HEK293 (cell line): Measurements from ENCODE around the gene NEK11.

Experiments used
- CTCF ChIP-seq: fragments of 450-650 bp; formaldehyde crosslinking; IDR thresholded peaks from 2 replicates; pipeline ENCODE4 v1.5.1; 2016; ENCODE audit warnings: missing biosample characterization, missing genetic modification characterization
- PBX3 ChIP-seq: sonication (generic); formaldehyde crosslinking; IDR thresholded peaks from 2 replicates; pipeline ENCODE4 v1.8.1; 2022; ENCODE audit warnings: mild to moderate bottlenecking, moderate library complexity, missing genetic modification reagents
- REST ChIP-seq: fragments of 450-650 bp; formaldehyde crosslinking; IDR thresholded peaks from 2 replicates; pipeline ENCODE4 v1.5.1; 2016; ENCODE audit warnings: missing biosample characterization, missing genetic modification characterization
- TCF7L2 ChIP-seq: IDR thresholded peaks from 2 replicates; pipeline ENCODE4 v1.6.1; 2011; ENCODE audit warnings: low read depth, mild to moderate bottlenecking, inconsistent platforms, low read length, moderate library complexity, borderline replicate concordance
- ZNF449 ChIP-seq: fragments of 450-650 bp; formaldehyde crosslinking; IDR thresholded peaks from 2 replicates; pipeline ENCODE4 v1.5.1; 2017; ENCODE audit warnings: missing biosample characterization, mild to moderate bottlenecking, missing genetic modification characterization, moderate library complexity
- ZNF549 ChIP-seq: fragments of 450-650 bp; IDR thresholded peaks from 2 replicates; pipeline ENCODE4 v1.5.1; 2018; ENCODE audit warnings: missing biosample characterization, missing genetic modification characterization, mild to moderate bottlenecking, inconsistent platforms, moderate library complexity
- ZNF555 ChIP-seq: fragments of 450-650 bp; formaldehyde crosslinking; conservative IDR thresholded peaks from 2 replicates; pipeline ENCODE4 v1.5.1; 2017; ENCODE audit warnings: missing biosample characterization, mild to moderate bottlenecking, missing genetic modification characterization, inconsistent platforms
- ZNF692 ChIP-seq: fragments of 450-650 bp; formaldehyde crosslinking; IDR thresholded peaks from 2 replicates; pipeline ENCODE4 v1.5.1; 2016; ENCODE audit warnings: missing biosample characterization, missing genetic modification characterization

- TF ChIP-seq CTCF (no peak), ZNF692 (no peak), REST (tag by site-specific recombination) (no peak), ZNF449 (tag by site-specific recombination) (no peak), ZNF549 (tag by site-specific recombination) (no peak), ZNF555 (tag by site-specific recombination) (no peak), TCF7L2 (no peak), PBX3 (CRISPR knock-in tag) (no peak)
Observed at GRCh38 chr3:131109156-131109555, 82.5 kb downstream of the NEK11 start.
